DMS 273 (cell line): Measurements from ENCODE around the gene EYS.

ENCODE experiments used
- DNase-seq: peaks from one replicate; lab custom pipeline; 2025; ENCODE audit not compliant: unreplicated experiment; lab: John Stamatoyannopoulos, UW

The EYS gene

DNA sequence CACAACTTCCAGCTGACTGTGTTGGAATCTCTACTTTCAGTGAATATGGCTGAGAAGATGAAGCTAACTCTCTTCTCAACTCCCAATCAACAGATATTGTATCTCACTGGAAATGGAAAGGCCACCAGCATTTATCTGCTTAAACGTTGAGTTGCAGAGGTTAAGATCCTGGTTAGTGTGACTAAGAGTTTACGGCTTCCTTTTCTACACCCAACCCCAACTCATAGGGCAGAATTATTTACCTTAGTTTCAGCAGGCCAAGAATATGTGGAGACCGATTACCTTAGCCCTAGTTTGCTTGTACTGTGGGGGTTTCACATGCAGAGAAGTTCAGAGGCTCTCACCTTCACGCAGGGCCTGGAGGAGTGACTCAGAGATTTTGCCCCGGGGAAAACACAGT is 1026.6 kb downstream of the EYS start:
- DNase-seq = no peak

DNA sequence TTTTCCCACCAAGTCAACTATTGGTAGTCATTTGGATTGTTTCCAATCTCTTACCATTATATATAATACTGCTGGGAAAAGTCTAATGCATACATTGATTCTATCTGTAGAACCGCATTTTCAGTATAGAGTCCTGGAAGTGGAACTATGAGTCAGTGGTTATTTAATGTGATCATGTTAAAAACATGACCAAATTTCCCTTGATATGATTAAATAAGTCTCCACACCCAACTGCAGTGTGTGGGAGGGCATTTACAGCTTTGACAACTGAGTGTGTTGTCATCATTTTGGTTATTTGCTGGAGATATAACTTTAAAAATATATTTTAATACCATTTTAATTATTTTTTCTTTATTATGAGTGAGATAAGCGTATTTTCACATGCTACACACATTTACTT is 1027.6 kb downstream of the EYS start:
- no peak for DNase-seq

DNA sequence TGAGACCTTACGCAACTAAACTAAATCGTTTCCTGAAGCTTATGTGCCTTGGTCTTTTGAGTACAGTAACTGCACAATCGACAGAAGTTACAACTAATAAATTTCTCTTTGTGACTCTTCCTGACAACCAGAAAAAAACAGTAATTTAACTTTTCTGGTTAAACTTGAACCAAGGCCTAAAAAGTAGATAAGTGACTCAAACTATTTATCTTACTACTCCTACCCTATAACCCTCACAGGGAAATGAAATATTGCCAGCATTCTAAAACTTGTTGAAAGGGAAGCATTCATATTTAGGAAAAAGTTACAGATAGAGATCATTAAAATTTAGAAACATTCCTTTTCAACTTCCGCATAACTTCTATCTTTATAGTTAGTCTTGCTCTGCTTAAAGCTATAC is 1034.4 kb downstream of the EYS start:
- no peak for DNase-seq

DNA sequence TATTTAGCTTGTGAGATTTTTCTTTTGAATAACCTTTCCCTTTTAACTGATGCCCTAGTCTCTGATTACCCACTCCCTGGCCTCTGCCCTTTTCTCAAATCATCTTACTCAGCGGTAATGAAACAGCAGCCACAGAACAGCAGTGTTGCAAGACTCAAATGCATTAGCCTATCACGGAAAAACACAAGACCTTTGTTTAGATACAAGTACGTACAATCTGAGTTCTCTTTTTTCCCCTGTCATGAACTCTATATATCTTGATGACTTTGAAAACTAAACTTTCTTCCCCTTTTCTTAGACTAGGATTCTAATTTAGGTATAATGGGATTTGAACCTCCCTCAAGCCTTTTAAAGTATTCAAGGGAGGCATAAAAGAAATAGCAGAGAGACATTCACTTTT is 1034.9 kb downstream of the EYS start:
- DNase-seq = no peak

DNA sequence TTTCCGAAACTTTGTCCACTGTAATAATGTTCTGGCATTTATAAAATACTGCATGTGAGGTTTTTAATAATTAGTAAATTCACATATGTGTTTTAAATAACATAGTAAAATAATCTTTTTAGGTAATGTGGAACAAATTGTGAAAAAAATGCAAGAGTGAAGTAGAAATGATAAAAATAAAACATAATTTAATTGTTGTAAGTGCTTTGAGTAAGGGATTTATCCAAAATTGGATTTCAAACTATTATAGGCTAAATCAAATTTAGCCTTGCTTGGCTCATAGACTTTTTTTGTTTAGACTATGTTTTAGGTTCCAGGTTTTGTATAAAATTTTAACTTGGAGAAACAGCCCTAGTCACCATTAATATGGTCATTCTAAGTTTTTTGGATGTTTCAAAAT is 1041.9 kb downstream of the EYS start:
- DNase-seq = no peak

DNA sequence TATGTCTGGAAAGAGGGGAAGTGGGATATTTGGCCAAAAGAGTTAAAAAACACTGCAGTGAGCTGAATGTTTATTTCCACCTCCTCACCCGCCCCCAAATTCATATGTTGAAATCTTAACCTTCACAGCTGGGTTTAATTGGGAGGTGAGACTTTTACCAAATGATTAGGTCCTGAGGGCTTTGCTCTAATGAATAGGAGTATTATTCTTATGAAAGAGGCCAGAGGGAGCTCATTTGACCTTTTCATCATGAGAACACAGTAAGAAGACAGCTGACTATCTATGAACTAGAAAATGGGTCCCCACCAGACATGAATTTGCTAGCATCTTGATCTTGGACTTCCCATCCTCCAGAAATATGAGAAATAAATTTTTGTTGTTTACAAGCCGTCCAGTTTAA is 1042.5 kb downstream of the EYS start:
- DNase-seq = no peak

DNA sequence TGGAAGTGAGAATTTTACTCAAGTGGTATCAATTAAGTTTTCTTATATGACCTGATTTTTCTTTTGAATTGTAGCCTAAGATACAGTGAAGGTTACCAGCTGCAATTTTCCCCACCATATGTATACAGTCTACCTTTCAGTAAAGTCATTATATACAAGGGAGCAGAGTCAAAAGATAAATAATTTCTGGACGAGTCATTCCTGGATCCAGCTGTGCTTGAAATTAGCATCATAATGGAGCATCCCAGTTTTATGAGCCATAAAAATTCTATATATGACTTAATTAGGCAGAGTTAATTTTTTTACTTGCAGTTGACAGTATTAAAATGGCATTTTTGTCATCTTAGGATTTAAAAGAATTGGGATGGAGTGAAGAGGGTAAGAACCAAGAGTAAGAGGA is 1063.0 kb downstream of the EYS start:
- DNase-seq = no peak

DNA sequence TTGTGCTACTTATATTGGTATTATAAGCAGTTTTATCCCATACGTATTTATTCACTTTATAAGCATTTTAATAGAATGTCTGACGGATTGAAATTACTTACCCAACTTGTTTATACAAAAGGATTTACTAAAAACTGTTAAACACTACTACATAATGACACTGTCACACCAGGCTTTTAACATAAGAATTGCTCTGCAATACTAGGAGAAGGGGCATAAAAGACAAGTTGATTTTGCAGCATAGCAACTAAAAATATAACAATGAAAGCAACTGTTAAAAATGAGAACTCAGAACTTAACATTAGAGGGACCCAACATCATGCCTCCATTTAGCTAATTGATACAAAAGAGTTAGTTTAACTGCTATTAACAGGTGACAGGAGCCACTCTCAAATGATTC is 1076.1 kb downstream of the EYS start:
- DNase-seq = no peak

DNA sequence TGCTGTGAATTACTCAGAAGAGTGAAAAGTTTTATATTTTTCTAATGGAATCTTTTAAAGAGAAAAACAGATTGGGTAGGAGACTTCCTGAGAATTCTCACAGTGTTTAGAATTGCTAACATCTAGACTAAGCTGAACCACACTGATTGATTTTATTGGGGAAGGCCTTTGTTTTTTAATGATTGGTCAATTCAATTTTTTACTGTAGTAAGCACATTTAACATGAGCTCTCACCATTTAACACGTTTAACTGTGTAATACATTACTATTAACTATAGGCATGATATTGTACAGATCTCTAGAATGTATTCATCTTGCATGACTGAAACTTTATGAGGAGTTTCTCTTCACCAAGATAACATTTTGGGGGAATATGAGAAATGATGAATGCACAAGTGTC is 1084.1 kb downstream of the EYS start:
- no peak for DNase-seq

DNA sequence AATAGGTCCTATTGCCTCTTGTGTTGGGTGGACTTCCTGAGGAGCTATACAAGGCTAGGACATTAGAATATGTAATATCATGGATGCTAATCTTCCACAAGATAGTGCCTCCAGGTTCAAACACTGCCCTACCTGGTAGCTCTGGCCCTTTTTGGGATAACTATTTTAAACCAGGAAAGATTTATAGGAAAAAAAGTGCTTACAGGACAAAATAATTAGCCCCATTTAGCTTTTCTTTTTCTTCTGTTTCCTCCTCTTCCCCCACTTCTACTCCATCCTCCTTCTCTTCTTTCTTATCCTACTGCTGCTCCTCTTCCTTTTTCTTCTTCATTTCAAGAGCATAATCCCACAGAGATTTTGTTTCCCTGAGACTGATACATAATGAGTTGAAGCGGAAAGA is 1104.0 kb downstream of the EYS start:
- DNase-seq = no peak

DNA sequence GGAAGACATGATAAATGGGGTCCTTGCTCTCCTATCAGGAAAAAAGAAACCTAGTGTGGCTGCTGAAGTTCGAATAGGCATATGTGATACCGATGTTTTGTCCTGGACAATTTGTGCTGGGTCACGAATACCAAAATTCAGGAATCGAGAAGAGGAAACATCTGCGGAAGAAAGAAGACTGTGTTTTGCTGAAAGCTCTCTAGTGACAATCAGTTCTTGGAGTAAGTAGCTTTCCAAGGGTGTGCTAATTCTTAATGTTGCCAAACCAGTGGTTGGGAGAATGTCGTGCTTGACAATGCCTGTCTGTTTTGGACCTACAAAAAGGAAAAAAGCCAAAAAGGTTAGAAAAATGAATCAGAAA is 1115.4 kb downstream of the EYS start:
- DNase-seq = no peak

DNA sequence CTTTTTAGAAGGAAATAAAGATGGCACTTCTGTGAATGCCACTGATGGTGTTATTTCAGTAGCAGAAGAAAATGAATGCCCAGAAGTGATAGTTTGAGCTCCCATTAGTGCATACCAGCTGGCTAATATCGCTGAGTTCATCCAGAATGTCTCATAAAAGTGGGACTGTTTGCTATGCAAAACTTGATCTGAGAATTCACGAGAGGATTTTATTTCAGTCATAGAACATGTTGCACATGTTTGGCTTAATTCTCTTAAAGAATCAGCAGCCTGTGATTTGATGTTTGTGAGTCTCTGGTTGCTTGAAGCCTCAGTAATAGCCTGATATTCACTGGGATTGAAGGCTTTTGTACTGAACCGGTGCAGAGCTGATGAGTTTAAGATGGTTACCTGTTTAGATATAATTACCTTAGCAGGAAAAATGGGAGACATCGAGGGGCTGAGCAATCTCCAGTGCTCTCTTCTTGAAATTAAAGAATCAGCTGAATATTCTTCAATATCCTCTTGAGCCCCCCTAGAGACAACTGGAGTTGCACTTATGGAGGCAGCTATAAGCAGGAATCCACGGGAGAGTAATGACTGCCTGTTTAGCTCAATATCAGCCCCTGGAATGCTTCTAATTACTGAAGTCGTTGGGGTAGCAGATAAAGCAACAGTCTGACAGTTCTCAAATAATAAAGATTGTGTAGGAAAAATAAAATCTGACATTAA is 1115.9 kb downstream of the EYS start:
- peak; percentile 15 for DNase-seq

DNA sequence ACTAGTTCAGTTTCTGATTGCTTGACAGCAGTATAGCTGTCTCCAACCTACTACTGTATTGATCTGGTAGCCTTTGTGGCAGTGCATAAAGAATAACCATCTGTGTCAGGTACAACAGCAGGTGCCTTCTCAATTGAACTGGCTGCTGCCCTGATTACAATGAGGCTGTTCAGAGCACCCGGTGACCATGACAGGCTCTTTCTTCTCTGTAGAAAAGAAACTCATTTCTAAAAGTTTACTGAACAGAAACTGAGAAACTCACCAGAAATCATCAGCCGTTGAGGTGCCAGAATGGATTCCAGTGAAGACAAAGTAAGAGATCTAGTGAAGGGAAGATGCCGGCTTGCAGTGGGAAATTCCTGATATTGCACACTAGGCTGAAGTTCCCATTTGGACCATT is 1117.1 kb downstream of the EYS start:
- no peak for DNase-seq

DNA sequence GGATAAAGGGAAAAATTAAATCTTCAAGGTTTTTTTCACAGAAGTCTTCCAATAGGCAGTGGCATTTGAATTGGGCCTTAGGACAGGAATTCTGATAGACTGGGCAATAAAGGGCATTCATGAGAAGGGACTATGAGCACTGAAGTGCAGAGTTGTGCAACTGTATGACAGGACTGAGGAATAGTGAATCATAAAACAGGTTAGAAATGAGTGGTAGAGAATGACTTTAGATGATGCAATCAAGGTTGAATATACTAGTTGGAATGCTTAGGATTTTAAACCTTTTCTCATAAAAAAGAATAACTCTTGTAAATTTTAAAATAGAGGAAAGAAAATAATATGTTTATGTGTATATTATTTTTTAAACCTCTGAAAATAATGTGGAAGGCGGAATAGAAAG is 1126.7 kb downstream of the EYS start:
- no peak for DNase-seq

DNA sequence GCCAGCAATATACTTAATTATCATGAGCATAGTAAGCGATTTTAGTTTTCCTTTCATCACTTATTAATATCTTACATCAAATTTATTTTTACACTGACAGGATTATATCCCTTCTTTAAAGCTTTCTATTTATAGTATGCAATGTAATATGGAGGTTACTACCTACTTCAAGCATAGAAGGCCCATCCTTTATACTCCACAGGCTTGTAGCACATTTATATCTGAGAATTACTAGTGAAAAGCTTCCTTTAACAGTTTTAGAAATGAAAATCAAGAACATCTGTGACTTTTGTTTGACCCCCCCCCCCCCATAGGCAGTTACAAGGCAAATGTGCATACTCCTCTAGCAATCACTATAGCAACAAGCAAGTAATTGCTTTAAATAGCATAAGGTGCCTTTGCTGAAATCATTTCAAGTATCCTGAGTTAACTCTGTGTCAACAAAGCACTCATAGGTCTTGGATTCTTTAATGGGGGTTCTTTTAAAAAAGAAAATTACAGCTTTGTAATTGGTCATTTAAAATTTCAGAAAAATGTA is 1153.7 kb downstream of the EYS start:
- DNase-seq = peak; percentile 80

DNA sequence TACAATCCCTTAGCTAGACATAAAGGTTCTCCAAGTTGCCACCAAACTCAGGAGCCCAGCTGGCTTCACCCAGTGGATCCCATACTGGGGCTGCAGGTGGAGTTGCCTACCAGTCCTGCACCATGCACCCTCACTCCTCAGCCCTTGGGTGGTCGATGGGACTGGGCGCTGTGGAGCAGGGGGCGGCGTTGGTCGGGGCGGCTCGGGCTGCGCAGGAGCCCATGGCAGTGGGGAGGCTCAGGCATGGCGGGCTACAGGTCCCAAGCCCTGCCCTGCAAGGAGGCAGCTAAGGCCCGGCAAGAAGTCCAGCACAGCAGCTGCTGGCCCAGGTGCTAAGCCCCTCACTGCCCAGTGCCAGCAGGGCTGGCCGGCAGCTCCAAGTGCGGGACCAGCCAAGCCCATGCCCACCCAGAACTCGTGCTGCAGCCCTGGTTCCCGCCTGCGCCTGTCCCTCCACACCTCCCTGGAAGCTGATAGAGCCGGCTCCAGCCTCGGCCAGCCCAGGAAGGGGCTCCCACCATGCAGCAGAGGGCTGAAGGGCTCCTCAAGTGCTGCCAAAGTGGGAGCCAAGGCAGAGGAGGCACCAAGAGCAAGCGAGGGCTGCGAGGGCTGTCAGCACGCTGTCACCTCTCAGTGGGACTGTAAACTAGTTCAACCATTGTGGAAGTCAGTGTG is 1159.3 kb downstream of the EYS start:
- DNase-seq = no peak

DNA sequence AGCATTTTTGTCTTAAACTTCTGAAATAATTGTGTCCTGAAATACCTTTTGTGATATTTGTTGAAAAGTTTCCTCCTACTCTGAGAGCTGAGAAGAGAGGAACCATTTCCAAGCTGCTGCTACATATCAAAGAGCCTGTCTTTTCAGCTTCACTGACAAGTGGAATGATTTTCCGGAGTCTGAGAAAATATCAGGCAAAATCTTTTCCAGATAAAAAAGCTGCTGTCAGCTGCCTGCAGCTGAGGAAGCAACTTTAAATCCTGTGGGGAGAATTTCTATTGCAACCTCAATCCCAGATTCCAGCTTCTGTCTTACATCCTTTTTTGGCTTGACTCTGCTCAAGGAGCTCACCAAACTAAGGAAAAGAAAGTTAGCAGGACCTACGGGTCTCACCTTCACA is 1167.1 kb downstream of the EYS start:
- DNase-seq = no peak

DNA sequence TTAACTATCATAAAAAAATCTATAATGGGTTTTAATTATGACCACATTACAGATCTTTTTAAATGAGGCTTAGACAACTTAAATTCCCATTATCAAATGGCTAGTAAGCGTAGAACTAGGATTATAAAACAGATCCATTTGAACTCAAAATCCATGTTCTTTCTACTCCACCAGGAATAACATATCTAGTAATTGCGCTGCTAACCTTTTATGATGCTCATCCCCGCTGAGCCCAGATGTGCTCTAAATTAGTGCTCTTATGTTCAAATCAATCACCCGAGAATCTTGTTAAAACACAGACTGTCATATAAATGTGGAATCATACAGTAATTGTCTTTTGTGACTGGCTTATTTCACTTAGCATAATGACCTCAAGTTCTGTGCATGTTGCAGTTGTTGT is 1168.3 kb downstream of the EYS start:
- no peak for DNase-seq

DNA sequence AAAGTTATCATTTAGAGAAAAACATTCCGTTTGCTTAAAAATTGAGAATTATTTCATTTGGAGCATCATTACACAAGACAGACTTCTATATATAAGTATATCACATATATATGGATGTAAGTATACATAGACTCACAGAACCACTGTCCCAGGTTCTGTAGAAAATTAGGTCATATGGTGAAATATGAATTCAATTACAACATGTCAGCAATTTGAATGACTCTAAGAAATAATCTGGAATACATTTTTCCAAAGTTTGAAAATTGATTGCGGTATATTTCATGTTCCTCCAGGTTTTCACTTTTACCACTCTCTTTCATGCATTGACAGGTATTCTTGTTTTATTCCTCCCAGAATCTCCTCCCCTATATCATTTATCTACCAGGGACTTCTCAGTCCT is 1179.1 kb downstream of the EYS start:
- no peak for DNase-seq

DNA sequence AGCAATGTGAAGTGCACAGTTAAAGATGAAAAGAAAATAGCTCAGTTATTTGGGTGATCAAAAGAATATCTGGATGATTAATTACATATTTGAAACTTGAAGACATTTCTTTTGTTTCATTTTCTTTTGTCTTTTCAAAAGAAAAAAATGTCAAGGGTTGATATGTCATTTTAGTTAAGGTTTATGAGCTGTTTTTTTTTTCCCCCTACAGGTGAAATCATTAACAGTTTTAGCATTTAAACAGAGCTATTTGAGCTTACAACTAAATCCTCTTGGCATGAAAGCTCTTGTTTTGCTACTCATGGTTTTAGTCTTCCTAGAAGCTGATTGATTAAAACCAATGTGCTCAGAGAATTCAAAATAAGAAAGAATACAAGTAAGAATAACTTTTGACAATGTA is 1184.2 kb downstream of the EYS start:
- no peak for DNase-seq

DNA sequence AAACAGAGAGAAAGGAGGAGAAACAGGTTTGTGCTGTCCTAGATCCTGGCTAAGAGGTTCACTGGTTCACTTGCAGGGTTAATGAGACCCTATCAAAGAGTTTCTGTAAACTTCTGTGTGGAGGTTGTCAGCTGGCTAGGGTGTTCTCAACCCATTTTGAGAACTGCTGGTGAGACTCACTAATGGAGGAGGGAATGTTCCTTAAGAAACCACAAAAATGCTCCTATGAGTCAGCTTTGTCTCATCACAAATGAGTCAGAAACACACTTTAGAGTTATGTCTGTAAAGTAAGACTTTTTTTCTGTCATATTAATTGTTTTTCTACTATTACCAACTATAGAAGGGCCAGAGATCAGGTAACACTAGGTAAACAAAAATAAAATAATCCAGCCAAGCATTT is 1187.0 kb downstream of the EYS start:
- no peak for DNase-seq

DNA sequence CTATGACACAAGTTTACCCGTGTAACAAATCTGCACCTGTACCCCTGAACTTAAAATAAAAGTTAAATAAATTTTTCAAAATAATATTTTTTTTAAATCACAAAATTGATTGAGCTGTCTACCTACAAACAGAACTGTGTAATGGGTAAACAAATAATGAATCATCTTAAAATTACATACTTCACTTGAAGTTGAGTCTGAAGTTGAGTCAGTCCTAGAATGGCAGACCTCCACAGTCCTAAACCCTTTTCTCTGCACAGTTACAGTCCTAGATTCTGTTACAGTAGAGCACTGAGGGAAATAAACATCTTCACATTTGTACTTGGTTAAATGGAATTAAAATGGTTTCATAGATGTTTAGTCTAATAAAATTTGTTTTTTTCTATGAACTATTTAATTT is 1190.6 kb downstream of the EYS start:
- DNase-seq = no peak

DNA sequence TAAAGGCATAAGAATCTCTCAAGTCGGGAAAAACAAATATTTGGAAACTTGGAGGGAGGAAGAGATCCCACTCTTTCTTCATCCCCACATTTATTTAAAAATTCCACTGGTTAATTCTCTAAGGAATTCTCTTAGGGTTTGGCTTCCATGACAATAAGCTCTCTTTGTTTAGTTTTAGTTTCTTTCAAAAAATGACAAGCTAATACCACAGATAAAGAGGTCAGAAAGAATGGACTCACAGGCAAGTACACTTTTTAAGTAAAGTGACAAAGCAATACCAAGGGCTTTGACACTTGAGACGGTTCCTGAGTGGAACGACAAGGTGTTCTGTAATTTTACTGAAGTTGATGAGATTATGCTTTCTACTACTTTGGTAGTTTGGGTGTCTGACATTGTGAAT is 1199.4 kb downstream of the EYS start:
- no peak for DNase-seq
